GM12874 (cell line): Measurements from ENCODE around the gene TBXAS1.

Experiments used
- CTCF ChIP-seq: IDR thresholded peaks from 2 replicates; pipeline ENCODE4 v1.5.1; 2011; ENCODE audit warnings: low read depth, mild to moderate bottlenecking, control low read depth, low read length, moderate library complexity; ENCODE audit not compliant: insufficient read depth

TBXAS1 gene

GRCh38 chr7:139900326-139900725, 71.3 kb downstream of the TBXAS1 start:
- no peak for TF ChIP-seq CTCF

GRCh38 chr7:139901056-139901795, 72.2 kb downstream of the TBXAS1 start:
- no peak for TF ChIP-seq CTCF

- no peak for TF ChIP-seq CTCF
These were observed 72.8 kb downstream of the TBXAS1 start for GRCh38 chr7:139901901-139902300.

GRCh38 chr7:139902436-139903102, 73.5 kb downstream of the TBXAS1 start:
- no peak for TF ChIP-seq CTCF

- no peak for TF ChIP-seq CTCF
These were observed 77.8 kb downstream of the TBXAS1 start for GRCh38 chr7:139906879-139907278.

GRCh38 chr7:139908792-139909191, 79.7 kb downstream of the TBXAS1 start:
- no peak for TF ChIP-seq CTCF

- TF ChIP-seq CTCF: no peak
These were observed 80.5 kb downstream of the TBXAS1 start for GRCh38 chr7:139909379-139910050.
